NCI-H1417 treated with DMSO at 0.1 percent for 48 hours (cell line): ENCODE measurements around the gene MAP3K20.
"Not testable (repeated sequence)": the region's sequence is repeated elsewhere in the genome, so short reads cannot be mapped to it uniquely, and the experiment has no call there.

Experiments
- DNase-seq: peaks from one replicate; lab custom pipeline; 2025; lab: John Stamatoyannopoulos, UW

Gene MAP3K20

DNA sequence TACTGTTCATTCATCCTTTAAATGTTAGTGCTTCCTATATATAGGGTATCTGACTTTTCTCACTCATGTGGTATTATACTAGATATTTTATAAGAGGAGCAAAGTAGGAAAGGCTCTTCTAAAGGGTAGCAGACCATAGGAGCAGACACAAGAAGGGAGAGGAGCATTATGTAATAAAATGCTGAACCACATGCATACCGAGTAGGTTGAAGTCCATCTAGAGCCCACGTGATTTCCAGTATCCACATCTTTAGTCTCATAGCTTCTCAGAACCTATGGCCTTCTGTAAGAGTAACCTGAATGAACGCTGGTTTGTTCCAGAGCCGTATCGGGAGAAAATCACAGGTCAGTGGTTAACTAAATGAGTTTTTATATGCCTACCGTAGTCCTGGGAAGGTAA lies 85.9 kb downstream of the MAP3K20 start:
- no peak for DNase-seq

DNA sequence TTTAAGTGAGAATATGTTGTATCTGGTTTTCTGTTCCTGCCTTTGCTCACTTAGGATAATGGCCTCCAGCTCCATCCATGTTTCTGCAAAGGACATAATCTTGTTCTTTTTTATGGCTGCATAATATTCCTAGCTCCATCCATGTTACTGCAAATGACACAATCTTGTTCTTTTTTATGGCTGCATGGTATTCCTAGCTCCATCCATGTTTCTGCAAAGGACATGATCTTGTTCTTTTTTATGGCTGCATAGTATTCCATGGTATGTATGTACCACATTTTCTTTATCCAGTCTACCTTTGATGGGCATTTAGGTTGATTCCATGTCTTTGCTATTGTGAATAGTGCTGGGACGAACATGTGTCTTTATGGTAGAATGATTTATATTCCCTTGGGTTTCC lies 87.7 kb downstream of the MAP3K20 start:
- DNase-seq = not testable (repeated sequence)

DNA sequence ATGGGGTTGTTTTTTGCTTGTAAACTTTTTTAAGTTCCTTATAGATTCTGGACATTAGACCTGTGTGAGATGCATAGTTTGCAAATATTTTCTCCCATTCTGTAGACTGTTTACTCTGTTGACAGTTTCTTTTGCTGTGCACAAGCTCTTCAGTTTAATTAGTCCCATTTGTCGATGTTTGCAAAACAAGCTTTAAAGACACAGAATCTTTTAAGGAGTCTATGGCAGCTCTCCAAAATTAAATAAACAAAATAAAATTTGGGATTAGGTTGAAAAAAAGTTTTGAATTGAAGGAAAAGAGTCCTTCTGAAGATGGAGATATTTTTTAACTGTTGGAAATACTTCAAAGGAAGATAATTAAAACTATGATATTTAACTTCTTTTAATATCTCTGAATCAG lies 88.8 kb downstream of the MAP3K20 start:
- DNase-seq = no peak

DNA sequence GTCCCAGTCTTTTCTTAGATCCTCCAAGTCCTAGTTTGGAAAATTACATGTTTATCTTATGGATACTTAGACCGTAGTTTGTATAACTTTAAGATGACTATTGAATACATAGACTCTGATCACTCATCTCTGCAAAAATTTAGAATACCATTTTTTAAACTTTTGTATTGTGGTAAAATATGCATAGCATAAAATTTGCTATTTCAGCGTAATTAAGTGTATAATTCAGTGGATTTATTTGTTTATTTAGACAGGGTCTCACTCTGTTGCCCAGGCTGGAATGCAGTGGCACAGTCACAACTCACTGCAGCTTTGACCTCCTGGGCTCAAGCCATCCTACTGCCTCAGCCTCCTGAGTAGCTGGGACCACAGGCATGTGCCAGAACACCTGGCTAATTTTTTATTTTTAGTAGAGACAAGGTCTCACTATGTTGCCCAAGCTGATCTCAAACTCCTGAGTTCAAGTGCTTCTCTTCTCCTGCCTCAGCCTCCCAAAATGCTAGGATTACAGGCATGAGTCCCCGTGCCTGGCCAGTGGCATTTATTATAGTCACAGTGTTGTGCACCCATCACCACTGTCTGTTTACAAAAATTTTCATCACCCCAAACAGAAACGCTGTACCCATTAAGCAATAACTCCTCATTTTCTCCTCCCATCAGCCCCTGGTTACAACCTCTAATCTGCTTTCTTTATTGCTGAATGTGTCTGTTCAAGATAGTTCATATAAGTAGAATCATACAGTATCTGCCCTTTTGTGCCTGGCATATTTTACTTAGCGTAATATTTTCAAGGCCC lies 90.0 kb downstream of the MAP3K20 start:
- DNase-seq = no peak

DNA sequence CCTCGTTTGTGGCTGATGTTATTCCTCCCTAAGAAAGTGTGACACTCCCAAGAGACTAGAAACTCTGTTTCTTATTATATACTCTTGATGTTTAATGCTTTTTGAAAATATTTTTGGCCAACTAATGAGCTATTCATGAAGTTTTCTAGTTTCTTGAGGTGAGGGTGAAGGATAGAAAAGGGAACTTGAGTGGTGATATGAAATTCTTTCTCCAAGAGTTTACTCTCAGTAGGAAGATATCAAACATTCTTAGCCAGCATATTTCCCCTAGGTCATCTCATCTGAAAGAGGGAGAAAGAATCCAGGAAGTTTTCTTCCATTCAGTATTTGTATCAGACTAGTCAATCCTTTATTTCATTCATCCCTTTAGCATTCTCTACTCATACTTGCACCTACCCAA lies 95.7 kb downstream of the MAP3K20 start:
- DNase-seq = no peak

DNA sequence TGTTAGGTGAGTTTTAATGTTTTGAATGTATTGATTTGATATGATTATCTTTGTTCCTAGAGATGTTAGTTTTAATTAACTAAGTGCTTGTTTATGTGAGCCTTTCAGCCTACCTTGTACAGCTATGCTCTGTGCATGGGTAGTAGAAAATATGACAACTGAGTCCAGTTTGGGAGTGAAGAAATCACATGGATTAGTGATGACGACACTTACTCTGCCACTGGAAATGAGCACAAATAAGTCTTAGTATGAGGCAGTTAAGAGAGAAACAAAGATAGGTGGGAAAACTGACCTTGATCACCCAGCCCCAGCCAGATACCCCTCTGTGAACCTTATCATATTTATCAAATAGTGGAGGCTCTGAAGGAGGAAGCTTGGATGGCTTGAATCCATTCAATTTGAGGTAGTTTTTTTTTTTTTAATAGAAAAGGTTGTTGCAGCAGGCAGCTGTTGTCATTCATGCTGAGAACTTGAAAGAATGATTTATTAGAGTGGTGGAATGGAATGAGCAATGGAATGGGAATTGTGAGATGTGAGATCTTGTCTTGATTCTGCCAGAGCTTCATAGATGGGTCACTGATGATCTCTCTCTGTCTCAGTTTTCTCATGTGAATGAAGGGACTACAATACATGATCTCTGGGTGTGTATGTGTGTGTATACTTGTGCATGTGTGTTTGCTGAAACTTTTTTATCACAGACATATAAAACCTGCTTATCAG lies 96.4 kb downstream of the MAP3K20 start:
- no peak for DNase-seq

DNA sequence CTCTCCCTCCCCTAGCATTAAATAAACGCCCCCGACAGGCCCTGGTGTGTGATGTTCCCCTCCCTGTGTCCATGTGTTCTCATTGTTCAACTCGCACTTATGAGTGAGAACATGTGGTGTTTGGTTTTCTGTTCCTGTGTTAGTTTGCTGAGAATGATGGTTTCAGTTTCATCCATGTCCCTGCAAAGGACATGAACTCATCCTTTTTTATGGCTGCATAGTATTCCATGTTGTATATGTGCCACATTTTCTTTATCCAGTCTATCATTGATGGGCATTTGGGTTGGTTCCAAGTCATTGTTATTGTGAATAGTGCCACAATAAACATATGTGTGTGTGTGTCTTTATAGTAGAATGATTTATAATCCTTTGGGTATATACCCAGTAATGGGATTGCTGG lies 98.7 kb downstream of the MAP3K20 start:
- not testable (repeated sequence) for DNase-seq

DNA sequence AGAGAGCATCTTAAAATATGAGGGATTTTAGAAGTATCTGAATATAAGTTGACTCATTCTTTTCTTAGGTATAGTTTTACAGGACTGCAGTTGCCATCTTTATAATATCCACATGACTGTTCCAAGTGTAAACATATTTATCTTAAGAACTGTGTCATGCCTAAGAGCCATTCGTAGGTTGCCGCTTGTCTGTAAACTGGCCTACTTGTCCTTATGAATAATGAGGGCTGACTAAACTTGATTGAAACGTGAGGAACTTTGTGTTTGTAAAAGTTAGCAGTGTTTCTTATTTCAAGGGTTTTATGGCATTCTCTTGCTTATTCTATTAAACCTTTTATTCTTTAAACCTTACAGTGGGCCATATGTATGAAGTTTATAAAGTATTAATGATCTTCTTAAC lies 99.6 kb downstream of the MAP3K20 start:
- no peak for DNase-seq

DNA sequence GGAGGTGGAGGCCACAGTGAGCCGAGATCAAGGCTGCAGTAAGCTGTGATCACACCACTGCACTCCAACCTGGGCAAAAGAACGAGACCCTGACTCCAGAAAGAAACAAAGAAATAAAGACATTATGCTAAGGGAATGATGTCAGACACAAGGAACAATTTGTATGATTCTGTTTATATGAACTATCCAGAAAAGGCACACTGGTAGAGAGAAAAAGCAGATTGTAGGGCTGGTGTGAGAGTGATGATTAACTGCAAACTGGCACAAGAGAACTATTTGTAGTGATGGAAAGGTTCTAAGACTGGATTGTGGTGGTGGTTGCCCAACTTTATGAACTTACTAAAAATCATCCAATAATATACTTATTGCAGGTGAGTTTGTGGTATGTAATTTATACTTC lies 106.3 kb downstream of the MAP3K20 start:
- no peak for DNase-seq

DNA sequence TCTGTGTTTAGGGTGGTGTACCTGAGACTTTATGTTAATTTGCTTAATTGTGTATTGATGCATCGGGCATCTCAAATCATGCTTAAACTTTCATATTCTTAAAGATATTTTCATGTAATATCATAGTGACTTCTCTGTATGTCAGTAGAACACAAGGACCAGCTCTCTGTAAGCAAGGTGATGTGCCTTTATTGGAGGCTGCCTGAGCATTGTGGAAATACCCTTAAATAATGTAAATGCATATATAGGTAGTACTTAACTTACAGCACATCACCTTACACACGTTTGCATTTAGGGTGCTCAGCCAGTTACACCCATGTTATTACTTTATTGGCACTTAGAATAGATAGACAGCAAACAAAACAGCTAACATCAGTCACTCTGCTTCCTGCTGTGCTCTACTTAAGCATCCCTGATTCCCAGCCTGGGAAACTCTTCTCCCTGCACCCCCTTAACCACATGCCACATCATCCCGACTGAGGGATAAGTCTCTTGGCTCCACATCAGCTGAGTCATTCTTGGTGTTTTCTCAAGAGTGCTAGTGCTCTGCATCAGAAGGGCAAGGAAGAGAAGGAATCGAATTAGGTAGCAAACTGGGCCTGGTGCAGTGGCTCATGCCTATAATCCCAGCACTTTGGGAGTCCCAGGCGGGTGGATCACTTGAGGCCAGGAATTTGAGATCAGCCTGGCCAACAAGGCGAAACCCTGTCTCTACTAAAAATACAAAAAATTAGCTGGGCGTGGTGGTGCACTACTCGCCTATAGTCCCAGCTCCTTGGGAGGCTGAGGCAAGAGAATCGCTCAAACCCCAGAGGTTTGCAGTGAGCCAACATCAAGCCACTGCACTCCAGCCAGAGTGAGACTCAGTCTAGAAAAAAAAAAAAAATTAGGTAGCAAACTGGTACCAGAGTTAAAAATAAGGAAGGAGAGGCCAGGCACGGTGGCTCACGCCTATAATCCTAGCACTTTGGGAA lies 108.7 kb downstream of the MAP3K20 start:
- no peak for DNase-seq

DNA sequence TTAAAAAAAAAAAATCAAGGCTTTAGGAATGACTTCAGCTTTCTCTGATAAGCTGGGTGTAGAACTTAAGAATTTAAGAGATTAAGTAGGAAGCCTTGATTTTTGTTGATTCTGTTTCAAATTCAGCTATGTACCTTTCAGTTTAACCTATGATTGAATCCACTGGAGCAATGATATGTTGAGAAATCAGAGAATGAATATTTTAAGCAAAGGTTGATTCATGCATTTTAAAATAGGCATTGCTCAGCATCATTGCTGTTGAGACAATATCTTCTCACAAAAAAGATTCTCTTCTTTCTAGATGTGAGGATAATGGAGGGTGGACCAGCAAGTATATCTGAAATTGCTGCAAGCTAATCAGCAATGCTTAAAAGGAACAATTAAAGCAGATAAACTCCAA lies 109.8 kb downstream of the MAP3K20 start:
- no peak for DNase-seq

DNA sequence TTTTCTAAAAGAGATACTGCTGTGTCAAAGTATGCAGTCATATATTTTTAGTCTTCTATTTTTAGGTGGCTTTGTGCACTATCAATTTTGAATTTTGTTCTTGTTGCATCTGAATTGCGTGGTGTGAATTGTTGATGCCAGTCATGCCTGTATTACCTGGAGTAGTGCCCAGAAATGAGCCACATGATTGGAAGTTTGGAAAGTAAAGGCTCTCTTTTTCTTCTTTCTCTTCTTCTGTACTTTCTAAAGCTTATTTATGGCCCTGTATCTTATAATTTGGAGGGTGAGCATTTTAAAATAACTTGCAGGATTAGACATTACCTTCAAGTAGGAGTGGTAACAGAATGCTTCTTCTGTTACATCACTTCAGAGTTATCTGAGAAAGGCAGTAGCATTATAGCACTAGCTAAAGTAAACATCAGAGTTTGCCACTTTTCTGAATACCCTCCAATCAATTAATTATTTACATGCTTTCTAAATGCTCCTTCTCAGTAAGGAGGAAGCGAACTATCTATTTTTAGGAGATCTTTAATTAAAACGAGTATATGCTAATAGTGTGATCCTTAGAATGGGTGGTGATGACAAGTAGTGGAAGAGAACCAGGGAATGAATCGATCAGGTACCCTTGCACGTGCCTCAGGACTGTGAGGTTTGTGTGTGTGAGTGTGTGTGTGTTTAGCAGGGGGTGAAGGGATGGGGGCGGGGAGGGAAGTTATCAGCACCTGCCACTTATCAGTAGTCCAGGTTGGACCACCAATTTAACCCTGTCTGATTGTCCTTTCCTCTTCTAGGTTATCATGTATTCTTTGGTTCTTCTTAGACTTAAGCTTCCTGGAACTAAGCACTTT lies 112.5 kb downstream of the MAP3K20 start:
- no peak for DNase-seq

DNA sequence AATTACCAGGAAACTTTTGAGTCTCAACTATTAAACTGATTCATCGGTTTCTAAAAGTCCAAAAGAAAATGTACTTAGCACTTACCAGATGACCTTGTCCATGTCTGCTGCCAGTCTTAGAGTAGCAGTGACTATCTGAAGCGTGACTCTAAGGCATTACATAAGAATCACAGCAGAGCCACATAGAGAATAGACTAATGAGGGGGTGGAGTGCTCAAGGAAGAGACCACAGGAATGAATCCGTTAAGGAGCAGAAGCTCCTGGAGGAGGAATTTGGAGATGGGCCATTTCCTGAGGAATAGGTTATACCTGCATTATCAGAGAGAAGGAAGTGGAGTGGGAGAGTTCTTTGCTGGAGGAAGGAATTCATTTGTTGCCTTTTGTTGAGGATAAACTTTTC lies 116.0 kb downstream of the MAP3K20 start:
- DNase-seq = no peak

DNA sequence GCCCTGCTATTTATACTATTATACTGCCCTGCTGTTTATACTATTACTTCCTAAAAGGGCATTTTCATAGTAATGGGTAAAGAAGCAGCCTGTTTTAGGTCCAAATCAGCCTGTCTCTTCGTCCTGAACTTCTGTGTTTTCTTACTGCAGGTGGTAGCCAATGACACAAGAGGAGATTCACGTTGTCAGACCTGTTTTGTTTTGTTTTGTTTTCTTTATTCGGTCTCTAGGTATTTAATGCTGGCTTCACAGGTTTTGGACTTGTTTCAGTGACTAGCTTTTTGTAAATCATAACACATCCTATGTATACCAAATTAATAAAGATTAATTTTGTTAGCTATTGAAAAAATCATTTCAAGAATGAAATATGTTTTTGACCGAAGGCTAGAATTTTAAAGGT lies 116.4 kb downstream of the MAP3K20 start:
- no peak for DNase-seq

DNA sequence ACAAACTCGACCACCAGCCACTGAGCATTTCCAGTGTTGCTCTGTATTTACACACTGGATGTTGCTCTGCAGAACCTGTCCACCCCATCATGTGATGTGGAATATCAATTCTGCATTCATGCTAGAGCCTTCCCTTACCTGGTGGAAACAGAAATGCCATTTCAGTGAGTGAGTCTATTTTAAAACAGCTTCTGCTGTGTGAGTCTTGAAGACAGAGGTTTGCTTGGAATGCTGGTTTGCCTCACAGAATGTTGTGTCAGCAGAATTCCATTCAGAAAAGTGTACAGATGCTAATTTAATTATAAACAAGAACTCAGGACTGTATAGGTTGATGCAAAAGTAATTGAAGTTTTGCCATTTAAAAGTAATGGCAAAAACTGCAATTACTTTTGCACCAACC lies 118.3 kb downstream of the MAP3K20 start:
- no peak for DNase-seq

DNA sequence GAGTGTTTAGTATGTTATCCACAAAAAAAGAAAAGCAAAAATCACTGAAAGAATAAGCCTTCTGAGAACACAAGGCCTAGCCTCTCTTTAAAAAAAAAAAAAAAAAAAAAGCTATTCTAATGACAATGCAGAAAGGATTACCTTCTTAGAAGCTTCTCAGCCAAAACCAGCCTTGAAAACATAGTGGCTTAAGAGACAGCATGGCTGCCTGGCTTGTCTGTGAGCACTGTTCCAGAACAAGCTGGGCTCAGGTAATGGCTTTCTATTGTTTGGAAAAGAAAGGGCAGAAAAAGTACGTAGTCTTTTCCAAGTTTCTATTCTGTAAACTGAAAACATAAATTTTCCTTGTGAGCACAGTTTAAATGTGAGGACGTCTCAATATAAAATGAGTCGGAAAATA lies 119.5 kb downstream of the MAP3K20 start:
- no peak for DNase-seq

DNA sequence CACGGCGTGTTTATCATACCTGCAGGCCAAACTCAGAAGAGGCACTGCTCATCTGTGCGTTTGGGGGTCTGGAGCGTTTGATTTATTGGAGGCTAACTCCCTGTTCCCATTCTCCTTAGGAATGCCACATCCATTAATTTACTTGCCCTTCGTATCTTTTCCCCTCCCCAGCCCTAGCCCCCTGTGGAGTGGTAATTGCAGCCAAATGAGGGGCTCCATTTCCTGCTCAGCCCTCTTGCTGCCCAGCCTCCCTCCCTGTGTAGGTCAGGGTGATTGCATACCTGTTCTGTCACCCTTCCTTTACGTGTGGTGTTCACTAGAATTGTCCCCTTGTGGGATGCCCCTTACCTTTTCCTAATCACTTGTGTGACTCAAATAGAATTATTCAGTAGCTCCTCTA lies 120.4 kb downstream of the MAP3K20 start:
- DNase-seq = no peak

DNA sequence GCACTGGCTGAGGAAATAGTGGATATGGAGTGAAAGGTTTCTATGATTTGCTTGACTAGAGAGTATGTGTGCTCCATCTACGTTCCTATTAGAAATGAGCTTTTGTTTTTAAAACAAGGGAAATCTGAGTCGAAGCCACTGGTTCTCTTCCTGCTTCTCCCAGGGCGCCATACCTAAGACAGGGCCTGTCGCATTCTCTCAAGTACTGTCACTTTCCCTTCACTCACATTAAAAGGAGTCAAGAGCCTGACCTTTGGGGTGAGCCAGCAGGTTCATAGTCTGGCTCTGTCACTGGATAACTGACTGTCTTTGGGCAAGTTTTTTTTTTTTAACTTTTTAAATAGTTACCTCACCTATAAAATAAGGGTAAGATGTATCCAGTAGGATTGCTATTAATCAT lies 121.0 kb downstream of the MAP3K20 start:
- no peak for DNase-seq

DNA sequence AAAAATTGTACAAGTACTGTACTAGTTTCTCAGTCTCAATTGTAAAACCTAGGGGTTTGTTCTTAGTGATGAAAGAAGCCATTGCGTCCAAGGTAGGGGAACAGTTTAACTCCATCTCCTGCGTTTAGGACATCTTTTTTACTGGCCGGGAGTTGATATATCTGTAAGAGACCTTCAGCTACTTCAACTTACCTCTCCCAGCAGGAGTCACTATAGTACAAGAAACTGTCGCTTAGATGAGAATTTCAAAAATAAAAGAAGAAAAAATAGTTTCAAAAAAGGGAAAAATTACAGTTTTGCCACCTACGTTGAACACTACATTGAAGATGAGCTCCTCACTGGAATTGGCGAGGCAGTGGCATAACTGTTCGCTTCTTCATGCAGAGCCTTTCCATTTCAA lies 122.7 kb downstream of the MAP3K20 start:
- no peak for DNase-seq

DNA sequence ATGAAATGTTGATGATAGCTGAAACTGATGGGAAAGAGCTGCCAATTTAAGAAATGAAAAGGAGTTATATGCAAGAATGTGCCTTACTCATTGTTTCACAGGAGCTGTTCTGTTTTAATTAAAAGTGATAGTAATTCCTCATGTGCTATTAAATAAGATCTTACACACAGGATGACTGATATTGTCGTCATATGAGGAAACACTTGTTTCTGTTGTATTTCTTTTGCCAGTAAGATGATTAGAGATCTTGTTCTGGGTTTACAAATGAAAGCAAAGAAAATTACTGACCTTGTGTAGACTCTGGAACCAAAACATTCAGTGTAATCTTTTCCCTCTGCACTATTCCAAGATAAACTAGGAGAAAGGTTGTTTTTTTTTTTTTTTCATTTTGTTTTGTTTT lies 123.6 kb downstream of the MAP3K20 start:
- no peak for DNase-seq

DNA sequence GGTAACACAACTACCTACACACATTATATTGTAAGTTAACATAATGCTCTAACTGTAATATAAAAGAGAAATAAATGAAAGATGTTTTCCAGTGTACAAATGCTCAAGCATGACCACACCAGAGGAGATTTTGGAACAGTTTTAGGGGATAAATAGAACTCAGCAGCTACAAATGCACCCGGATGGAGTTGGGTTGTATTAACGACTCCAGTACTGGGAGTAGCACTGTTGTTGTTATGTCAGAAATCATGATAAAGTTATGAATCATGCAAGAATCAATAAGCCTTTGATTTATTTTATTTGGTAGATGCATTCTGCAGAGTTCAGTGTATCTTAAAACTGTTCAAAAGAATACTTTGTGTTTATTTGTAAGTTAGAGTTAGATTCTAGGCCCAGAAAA lies 126.9 kb downstream of the MAP3K20 start:
- no peak for DNase-seq

DNA sequence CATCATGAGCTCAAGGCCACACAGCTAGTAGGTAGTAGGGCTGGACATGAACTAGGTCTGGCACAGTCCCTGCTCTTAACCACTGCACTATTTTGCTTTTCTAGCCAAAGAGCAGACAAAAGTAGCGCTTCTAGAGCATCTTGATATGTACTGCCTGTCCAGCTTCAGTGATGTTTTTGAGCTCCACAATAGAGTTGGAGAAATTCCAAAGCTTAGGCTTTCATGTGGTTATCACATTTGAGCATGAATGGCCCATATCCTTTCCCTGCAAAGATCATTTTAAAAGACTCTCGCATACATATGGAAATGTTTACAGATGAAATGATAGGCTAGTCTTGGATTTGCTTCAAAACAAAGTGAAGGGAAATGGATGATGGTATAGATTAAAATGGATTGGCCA lies 128.7 kb downstream of the MAP3K20 start:
- no peak for DNase-seq
